HG03066 (cell line): Measurements from ENCODE around the gene SH3PXD2B.
"Not testable (repeated sequence)": the region's sequence is repeated elsewhere in the genome, so short reads cannot be mapped to it uniquely, and the experiment has no call there.

Experiments
- ATAC-seq: cut with Tn5 transposase; IDR thresholded peaks from one replicate; pipeline ENCODE4 v1.9.1; 2021; ENCODE audit warnings: low read depth; ENCODE audit not compliant: unreplicated experiment

The SH3PXD2B gene

GRCh38 chr5:172420235-172420939 lies 33.9 kb downstream of the SH3PXD2B start:
- no peak for ATAC-seq

GRCh38 chr5:172418862-172419814 lies 35.2 kb downstream of the SH3PXD2B start:
- ATAC-seq, result no peak

- no peak for ATAC-seq
Observed at GRCh38 chr5:172417983-172418630, 36.2 kb downstream of the SH3PXD2B start.

- ATAC-seq, result no peak
Observed at GRCh38 chr5:172417130-172417841, 37.0 kb downstream of the SH3PXD2B start.

GRCh38 chr5:172415362-172416275 lies 38.7 kb downstream of the SH3PXD2B start:
- no peak for ATAC-seq

- no peak for ATAC-seq
Observed at GRCh38 chr5:172414531-172415361, 39.6 kb downstream of the SH3PXD2B start.

- ATAC-seq, result no peak
Observed at GRCh38 chr5:172413601-172414171, 40.6 kb downstream of the SH3PXD2B start.

- no peak for ATAC-seq
Observed at GRCh38 chr5:172412724-172413286, 41.5 kb downstream of the SH3PXD2B start.

- no peak for ATAC-seq
Observed at GRCh38 chr5:172411484-172412072, 42.7 kb downstream of the SH3PXD2B start.

- no peak for ATAC-seq
Observed at GRCh38 chr5:172410662-172411483, 43.5 kb downstream of the SH3PXD2B start.

GRCh38 chr5:172410160-172410559 lies 44.2 kb downstream of the SH3PXD2B start:
- no peak for ATAC-seq

GRCh38 chr5:172409477-172409876 lies 44.8 kb downstream of the SH3PXD2B start:
- not testable (repeated sequence) for ATAC-seq

GRCh38 chr5:172407822-172408221 lies 46.5 kb downstream of the SH3PXD2B start:
- no peak for ATAC-seq

GRCh38 chr5:172407241-172407691 lies 47.1 kb downstream of the SH3PXD2B start:
- no peak for ATAC-seq

- no peak for ATAC-seq
Observed at GRCh38 chr5:172405226-172406107, 48.9 kb downstream of the SH3PXD2B start.

- no peak for ATAC-seq
Observed at GRCh38 chr5:172404746-172405145, 49.6 kb downstream of the SH3PXD2B start.
